HL-60 (cell line): ENCODE measurements around the gene HMCN1.

Source experiments
- GABPA ChIP-seq: IDR thresholded peaks from 2 replicates; pipeline ENCODE4 v1.6.1; 2012; ENCODE audit warnings: low read depth
- POLR2AphosphoS5 ChIP-seq: IDR thresholded peaks from 2 replicates; pipeline ENCODE4 v1.6.1; 2012; ENCODE audit warnings: low read depth
- TF ChIP-seq, protein P1 (sequence below): IDR thresholded peaks from 2 replicates; pipeline ENCODE4 v1.6.1; 2012; ENCODE audit warnings: low read depth; ENCODE audit not compliant: insufficient replicate concordance

DNA sequence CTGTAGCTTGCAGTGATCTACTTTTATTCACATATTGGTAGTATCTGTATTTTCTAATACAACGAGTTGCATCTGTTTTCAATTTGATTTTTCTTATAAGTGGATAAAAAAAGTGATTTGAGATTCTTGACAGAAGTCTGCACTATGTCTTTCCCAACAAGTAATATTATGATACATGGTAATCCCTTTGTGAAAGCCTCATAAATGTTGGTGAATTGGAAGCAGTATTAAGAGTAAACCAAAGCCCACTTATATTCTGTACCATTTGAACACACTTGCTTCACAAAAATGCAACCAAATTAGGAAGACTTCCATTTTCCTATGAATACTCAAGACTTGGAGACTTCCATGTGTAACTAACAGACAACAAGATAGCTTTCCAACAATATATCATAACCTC lies 172.0 kb downstream of the HMCN1 start:
- TF ChIP-seq POLR2AphosphoS5 (no peak), GABPA (no peak)
- TF ChIP-seq, protein P1, sequence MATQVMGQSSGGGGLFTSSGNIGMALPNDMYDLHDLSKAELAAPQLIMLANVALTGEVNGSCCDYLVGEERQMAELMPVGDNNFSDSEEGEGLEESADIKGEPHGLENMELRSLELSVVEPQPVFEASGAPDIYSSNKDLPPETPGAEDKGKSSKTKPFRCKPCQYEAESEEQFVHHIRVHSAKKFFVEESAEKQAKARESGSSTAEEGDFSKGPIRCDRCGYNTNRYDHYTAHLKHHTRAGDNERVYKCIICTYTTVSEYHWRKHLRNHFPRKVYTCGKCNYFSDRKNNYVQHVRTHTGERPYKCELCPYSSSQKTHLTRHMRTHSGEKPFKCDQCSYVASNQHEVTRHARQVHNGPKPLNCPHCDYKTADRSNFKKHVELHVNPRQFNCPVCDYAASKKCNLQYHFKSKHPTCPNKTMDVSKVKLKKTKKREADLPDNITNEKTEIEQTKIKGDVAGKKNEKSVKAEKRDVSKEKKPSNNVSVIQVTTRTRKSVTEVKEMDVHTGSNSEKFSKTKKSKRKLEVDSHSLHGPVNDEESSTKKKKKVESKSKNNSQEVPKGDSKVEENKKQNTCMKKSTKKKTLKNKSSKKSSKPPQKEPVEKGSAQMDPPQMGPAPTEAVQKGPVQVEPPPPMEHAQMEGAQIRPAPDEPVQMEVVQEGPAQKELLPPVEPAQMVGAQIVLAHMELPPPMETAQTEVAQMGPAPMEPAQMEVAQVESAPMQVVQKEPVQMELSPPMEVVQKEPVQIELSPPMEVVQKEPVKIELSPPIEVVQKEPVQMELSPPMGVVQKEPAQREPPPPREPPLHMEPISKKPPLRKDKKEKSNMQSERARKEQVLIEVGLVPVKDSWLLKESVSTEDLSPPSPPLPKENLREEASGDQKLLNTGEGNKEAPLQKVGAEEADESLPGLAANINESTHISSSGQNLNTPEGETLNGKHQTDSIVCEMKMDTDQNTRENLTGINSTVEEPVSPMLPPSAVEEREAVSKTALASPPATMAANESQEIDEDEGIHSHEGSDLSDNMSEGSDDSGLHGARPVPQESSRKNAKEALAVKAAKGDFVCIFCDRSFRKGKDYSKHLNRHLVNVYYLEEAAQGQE: no peak
